Ovary (tissue), 9 donors: ENCODE results near the gene CRHR2. TPM values are rescaled to one million over a fixed set of nuclear protein-coding genes. Genes with fewer than 3 reads are reported as not detected.

Experiments
- DNase-seq, 5 donors: peaks; one replicate each; pipeline ENCODE4 v3.0.0-alpha.2; 2019 to 2020
- H3K27ac ChIP-seq, 2 donors: fragments of 200-600 bp; one replicate each; pipeline versions ENCODE4 v1.5.1 to v1.8.0; 2019 to 2022
- H3K27me3 ChIP-seq: fragments of 200-600 bp; one replicate; pipeline ENCODE4 v1.8.0; 2022
- H3K36me3 ChIP-seq: fragments of 200-600 bp; sonication (generic); one replicate; pipeline ENCODE4 v1.5.1; 2019
- H3K4me1 ChIP-seq: one replicate; pipeline ENCODE4 v1.8.1; 2013; ENCODE audit warnings: mild to moderate bottlenecking, moderate library complexity; ENCODE audit not compliant: insufficient read depth
- H3K4me3 ChIP-seq: fragments of 200-600 bp; sonication (generic); one replicate; pipeline ENCODE4 v1.5.1; 2017
- H3K9me3 ChIP-seq, 2 donors: fragments of 200-600 bp in 1 of 2; sonication (generic) in 1 of 2; one replicate each; pipeline versions ENCODE4 v1.5.1 to v1.8.1; 2013 to 2019; ENCODE audit warnings: mild to moderate bottlenecking in 1 of 2, moderate library complexity in 1 of 2
- EP300 ChIP-seq: sonication (generic); formaldehyde crosslinking; IDR thresholded peaks from one replicate; pipeline ENCODE4 v1.6.1; 2017; ENCODE audit warnings: antibody characterized with exemption
- POLR2A ChIP-seq: fragments of 450-650 bp; IDR thresholded peaks from one replicate; pipeline ENCODE4 v1.6.1; 2017; ENCODE audit warnings: antibody characterized with exemption, mild to moderate bottlenecking, moderate library complexity
- WGBS, 3 donors: extraction: QIAGEN DNeasy Blood & Tissue Kit in 1 of 3; methylation state at CpG; one replicate each; pipeline versions ENCODE4 v1.1.5 to v1.1.7; 2013 to 2017; 5-methylcytosine and 5-hydroxymethylcytosine counted together
- intact Hi-C, 4 donors: fragments of 100-400 bp; cut with DNase I; formaldehyde crosslinking; loops; one replicate each; pipeline versions ENCODE4 v1.11.0 to v1.15.1; 2022 to 2023
- polyA plus RNA-seq, 2 donors: library from polyadenylated mRNA; stranded (reverse); fragments of 200-250 nt in 1 of 2; fragments of 350-450 nt in 1 of 2; fragmentation: Illumina TruSeq in 1 of 2; extraction: RNeasy Lipid Tissue Mini Kit (QIAGEN cat#74804) in 1 of 2; gene quantifications; one replicate each; pipeline ENCODE4 v1.2.3, GENCODE V29; 2013 to 2014
- total RNA-seq, 7 donors: library from RNA; depleted of rRNA in 2 of 7; stranded (reverse); fragments of >200 nt in 2 of 7; fragmentation: NEBNext Ultra II Directional in 3 of 7; extraction: Animal tissue kit (Norgen Biotek cat#: 25700) in 3 of 7; gene quantifications; one replicate each; pipeline versions ENCODE4 v1.1.0 to v1.2.4, GENCODE V29; 2016 to 2023
- TF ChIP-seq, protein P1 (sequence below), 3 donors: fragments of 450-650 bp in 2 of 3; fragments of 200-600 bp in 1 of 3; IDR thresholded peaks; one replicate each; pipeline versions ENCODE4 v1.5.1 to v1.8.0; 2016 to 2022; ENCODE audit warnings: antibody characterized with exemption in 3 of 3, mild to moderate bottlenecking in 1 of 3
- donor health status: DM: no; HTN: no; CAD: no; lungs with moderate emphysema.
- donor health status: DM: no; HTN: no; CAD: no.
- donor health status: Bipolar disorder and iron deficiency.
- donor health status: DM: yes; HTN: yes; CAD: no.
- donor health status: DM: no; HTN: no; CAD: no.
- donor health status: DM: yes; HTN: yes; CAD: no.

CRHR2 gene
- total and polyA plus RNA-seq, 9 donors: 0.08 to 1.1 (median 0.77) TPM; not detected in 4

DNA sequence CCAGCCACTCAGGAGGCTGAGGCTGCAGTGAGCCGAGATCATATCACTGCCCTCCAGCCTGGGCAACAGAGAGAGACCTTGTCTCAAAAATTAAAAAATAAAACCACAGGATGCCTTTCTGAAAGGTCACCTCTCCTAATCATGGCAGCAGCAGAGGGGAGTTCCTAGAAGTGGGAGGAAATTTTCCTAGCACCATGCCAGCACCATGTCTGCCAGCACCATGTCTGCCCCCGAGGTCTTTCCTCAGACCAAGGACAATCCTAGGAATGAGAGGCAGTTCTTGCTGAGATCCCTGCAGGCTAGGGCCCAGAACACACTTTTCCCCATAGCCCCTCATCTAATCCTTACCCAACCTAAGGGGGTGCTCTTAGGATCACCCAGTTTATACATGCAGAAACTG, 47.4 kb upstream of the CRHR2 start:
- H3K9me3 ChIP-seq: no peaks in the 10 kb centered on the region
- no peak for TF ChIP-seq EP300
- no peak for TF ChIP-seq POLR2A
- TF ChIP-seq, protein P1, sequence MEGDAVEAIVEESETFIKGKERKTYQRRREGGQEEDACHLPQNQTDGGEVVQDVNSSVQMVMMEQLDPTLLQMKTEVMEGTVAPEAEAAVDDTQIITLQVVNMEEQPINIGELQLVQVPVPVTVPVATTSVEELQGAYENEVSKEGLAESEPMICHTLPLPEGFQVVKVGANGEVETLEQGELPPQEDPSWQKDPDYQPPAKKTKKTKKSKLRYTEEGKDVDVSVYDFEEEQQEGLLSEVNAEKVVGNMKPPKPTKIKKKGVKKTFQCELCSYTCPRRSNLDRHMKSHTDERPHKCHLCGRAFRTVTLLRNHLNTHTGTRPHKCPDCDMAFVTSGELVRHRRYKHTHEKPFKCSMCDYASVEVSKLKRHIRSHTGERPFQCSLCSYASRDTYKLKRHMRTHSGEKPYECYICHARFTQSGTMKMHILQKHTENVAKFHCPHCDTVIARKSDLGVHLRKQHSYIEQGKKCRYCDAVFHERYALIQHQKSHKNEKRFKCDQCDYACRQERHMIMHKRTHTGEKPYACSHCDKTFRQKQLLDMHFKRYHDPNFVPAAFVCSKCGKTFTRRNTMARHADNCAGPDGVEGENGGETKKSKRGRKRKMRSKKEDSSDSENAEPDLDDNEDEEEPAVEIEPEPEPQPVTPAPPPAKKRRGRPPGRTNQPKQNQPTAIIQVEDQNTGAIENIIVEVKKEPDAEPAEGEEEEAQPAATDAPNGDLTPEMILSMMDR (IDR thresholded peaks at IDR 0.05): no peak
- no peaks in the 10 kb centered on the region for H3K27me3 ChIP-seq
- no peak for DNase-seq
- no peak overlapping the region for H3K27ac ChIP-seq
- intact Hi-C loops: no loop called here
- no peaks in the 10 kb centered on the region for H3K4me1 ChIP-seq
- no peak overlapping the region for H3K4me3 ChIP-seq
- 33 to 47% (median 45%) methylated on average over 2 of the region's 2 CpGs for WGBS, 3 donors
- H3K36me3 ChIP-seq: no peaks in the 10 kb centered on the region

DNA sequence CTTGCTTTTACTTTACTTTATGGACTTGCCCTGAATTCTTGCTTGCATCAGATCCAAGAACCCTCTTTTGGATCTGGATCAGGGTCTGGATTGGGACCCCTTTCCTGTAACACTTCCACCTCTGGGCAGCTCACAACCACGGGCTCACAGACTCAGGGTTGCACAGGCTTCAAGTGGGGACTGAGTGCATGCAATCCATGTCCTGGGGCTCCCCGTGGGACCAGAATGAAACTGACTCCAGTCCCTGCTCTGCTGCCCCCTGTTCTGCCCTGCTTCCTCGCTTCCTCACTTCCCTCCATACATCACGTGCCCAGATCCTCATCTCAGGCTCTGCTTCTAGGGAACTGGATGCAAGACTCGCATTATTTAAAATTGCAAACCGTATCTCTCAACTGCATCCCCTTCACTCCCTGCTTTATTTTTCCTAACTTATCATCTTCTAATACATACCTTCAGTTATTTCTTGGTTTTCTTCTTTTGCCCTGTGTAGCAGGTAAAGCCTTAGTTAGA, 46.4 kb upstream of the CRHR2 start:
- WGBS, 3 donors: 58 to 64% (median 60%) methylated on average over 6 of the region's 6 CpGs
- no peaks in the 10 kb centered on the region for H3K4me1 ChIP-seq
- DNase-seq: no peak
- intact Hi-C loops: no loop called here
- no peak overlapping the region for H3K27ac ChIP-seq
- H3K36me3 ChIP-seq: no peaks in the 10 kb centered on the region
- no peak for TF ChIP-seq EP300
- no peak overlapping the region for H3K4me3 ChIP-seq
- H3K27me3 ChIP-seq: no peaks in the 10 kb centered on the region
- H3K9me3 ChIP-seq: no peaks in the 10 kb centered on the region

DNA sequence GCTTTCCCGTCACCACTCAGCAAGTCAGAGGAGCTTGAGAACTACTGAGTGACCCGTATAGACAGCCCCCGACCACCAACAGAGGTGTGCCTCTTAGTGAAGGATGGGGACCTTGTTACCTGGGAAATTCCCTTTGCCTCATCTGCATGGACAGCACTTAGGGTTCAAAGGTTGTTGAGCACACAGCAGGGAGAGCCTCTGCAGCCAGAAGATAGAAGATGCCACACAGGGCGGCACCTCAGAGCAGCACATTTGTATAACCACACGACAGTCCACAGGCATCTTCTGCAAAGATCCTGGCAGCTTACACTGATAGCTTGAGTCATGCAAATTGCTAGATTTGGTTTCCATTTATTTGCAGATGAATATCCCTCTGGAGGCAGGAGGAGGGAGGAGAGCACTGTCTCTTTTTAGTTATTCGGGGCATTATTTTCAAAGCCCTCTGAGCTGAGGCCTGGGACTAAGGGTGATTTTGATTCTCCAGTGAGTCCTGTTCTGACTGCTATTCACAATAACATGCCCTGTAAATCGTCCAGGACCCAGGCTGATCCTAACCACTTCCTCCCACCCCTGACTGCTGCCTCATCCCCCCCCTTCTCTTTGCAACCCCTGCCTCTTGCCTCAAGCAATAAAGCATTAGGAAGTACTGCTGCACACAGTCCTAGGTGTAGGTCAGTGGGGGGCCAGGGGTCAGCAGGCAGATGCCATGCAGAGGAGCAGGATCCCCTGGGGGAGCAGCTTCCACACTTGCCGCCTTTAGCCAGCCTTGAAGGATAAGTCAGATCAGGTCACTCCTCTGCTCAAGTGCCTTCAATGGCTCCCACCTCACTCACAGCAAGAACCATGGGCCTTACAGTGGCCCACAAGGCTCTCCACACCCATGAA, 45.0 kb upstream of the CRHR2 start:
- H3K27ac ChIP-seq: no peak overlapping the region
- H3K4me3 ChIP-seq: no peak overlapping the region
- 64 to 65% (median 64%) methylated on average over 8 of the region's 8 CpGs for WGBS, 3 donors
- H3K36me3 ChIP-seq: no peaks in the 10 kb centered on the region
- H3K9me3 ChIP-seq: no peaks in the 10 kb centered on the region
- H3K27me3 ChIP-seq: no peaks in the 10 kb centered on the region
- DNase-seq: no peak
- intact Hi-C loops: no loop called here
- H3K4me1 ChIP-seq: no peaks in the 10 kb centered on the region
- TF ChIP-seq EP300 (no peak), POLR2A (no peak)
- TF ChIP-seq, protein P1 (IDR thresholded peaks at IDR 0.05): no peak

DNA sequence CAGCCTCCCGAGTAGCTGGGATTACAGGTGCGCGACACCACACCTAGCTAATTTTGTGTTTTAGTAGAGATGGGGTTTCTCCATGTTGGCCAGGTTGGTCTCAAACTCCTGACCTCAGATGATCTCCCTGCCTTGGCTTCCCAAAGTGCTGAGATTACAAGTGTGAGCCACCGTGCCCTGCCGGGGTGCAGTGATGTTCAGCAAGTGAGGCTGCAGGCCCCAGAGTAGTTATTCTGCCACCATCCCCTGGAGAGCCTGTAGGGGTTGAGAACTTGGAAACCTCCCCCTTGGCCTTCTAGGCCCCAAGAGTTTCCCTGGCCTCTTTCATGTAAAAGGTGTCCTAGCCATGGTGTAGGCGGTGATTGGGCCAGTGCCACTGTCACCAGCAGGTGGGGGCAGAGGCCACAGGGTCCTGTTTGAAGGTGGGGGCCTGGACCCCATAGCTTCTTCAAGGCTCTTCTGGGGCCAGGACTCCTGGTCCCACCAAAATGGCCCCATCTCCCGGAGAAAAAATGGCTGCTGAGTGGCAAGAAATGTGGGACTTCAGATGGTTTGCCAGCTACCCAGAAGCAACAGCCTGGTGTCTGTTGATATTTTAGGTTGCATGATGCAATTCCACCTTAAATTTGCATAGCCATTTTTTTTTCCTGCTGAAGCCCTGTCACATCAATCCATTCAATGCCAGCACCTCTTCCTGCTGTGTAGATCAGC, 44.2 kb upstream of the CRHR2 start:
- Histone ChIP-seq H3K27me3 (no peaks in the 10 kb centered on the region), H3K4me3 (no peak overlapping the region), H3K4me1 (no peaks in the 10 kb centered on the region), H3K27ac (no peak overlapping the region), H3K36me3 (no peaks in the 10 kb centered on the region), H3K9me3 (no peaks in the 10 kb centered on the region)
- intact Hi-C loops: no loop called here
- 92 to 97% (median 95%) methylated on average over 7 of the region's 7 CpGs for WGBS, 3 donors
- TF ChIP-seq EP300 (no peak), POLR2A (no peak)
- TF ChIP-seq, protein P1 (IDR thresholded peaks at IDR 0.05): no peak
- no peak for DNase-seq
